GM12864 (cell line): Measurements from ENCODE around the gene MTMR10.

ENCODE experiments used
- DNase-seq: peaks from one replicate; pipeline ENCODE4 v3.0.0-alpha.2; 2011; ENCODE audit warnings: low read depth
- H3K4me3 ChIP-seq: 2 replicates; pipeline ENCODE4 v1.5.1; 2011; ENCODE audit warnings: mild to moderate bottlenecking, low read depth, low read length, control low read depth
- CTCF ChIP-seq: IDR thresholded peaks from 2 replicates; pipeline ENCODE4 v1.5.1; 2011; ENCODE audit warnings: low read depth, mild to moderate bottlenecking, moderate library complexity, low read length, control low read depth, inconsistent platforms; ENCODE audit errors: missing control alignments

The MTMR10 gene

GRCh38 chr15:30923429-30923828 lies 68.0 kb downstream of the MTMR10 start:
- no peak overlapping the region for H3K4me3 ChIP-seq
- TF ChIP-seq CTCF: no peak
- no peak for DNase-seq

GRCh38 chr15:30922480-30923311 lies 68.7 kb downstream of the MTMR10 start:
- no peak for TF ChIP-seq CTCF
- DNase-seq: no peak
- no peak overlapping the region for H3K4me3 ChIP-seq

- DNase-seq: no peak
- no peak for TF ChIP-seq CTCF
- H3K4me3 ChIP-seq: no peak overlapping the region
These were observed 69.5 kb downstream of the MTMR10 start for GRCh38 chr15:30921781-30922479.

- no peak overlapping the region for H3K4me3 ChIP-seq
- DNase-seq: no peak
- no peak for TF ChIP-seq CTCF
These were observed 70.3 kb downstream of the MTMR10 start for GRCh38 chr15:30921106-30921505.

- DNase-seq: no peak
- no peak overlapping the region for H3K4me3 ChIP-seq
- no peak for TF ChIP-seq CTCF
These were observed 71.4 kb downstream of the MTMR10 start for GRCh38 chr15:30919877-30920550.

- TF ChIP-seq CTCF: no peak
- H3K4me3 ChIP-seq: no peak overlapping the region
- no peak for DNase-seq
These were observed 73.1 kb downstream of the MTMR10 start for GRCh38 chr15:30918366-30918765.
